K562 (cell line): Measurements from ENCODE around the gene KIAA0513. TPM values are rescaled to one million over a fixed set of nuclear protein-coding genes. Genes with fewer than 3 reads are reported as not detected.

ENCODE experiments used
- ATAC-seq: fragments of 200-7000 bp; cut with Tn5 transposase; 3 replicates; pipeline ENCODE4 v1.9.1; 2020; ENCODE audit warnings: moderate library complexity
- BruUV-seq: library from RNA; stranded (reverse); fragments of 400-500 nt; replicated peaks from 2 replicates; lab custom pipeline; 2021; lab: Mats Ljungman, UMichigan
- CTCF ChIA-PET: fragments of 300-600 bp; formaldehyde crosslinking; extraction: SDS; loops from one replicate; lab custom pipeline; 2021; ENCODE audit warnings: low intra/inter-chr PET ratio; lab: Yijun Ruan, JAX
- POLR2A ChIA-PET: fragments of 300-600, 350-650 bp; sonication (Branson Sonifier 250); formaldehyde crosslinking; extraction: SDS; loops from one replicate; lab custom pipeline; 2021; ENCODE audit warnings: antibody characterized with exemption, inconsistent platforms; lab: Yijun Ruan, JAX
- DNase-seq, 4 experiments: peaks; one replicate each; pipeline versions ENCODE4 v3.0.0 to v3.0.0-alpha.2; 2011 to 2018; ENCODE audit warnings: low spot score in 3 of 4, mixed read lengths in 3 of 4; ENCODE audit errors: extremely low read depth in 1 of 4
- FAIRE-seq: peaks from 2 replicates; lab custom pipeline; 2011; peaks lifted over from hg19 to GRCh38; lab: Jason Lieb, UNC
- H2AFZ ChIP-seq: 2 replicates; pipeline ENCODE4 v1.6.0; 2011; ENCODE audit warnings: low read depth, low read length, control low read depth, inconsistent platforms
- H3K27ac ChIP-seq: fragments of 200-600 bp; 3 replicates; pipeline ENCODE4 v1.8.0; 2011; ENCODE audit warnings: low read depth, mild to moderate bottlenecking, control low read depth, inconsistent platforms, low read length, moderate library complexity, mixed read lengths; ENCODE audit errors: extremely low read depth
- H3K27me3 ChIP-seq, 2 experiments: fragments of 300-600 bp in 1 of 2; 2 replicates in 1 of 2; 3 replicates in 1 of 2; pipeline versions ENCODE4 v1.6.0 to v1.8.0; 2011; ENCODE audit warnings: inconsistent platforms in 2 of 2, low read length in 2 of 2, mild to moderate bottlenecking in 1 of 2, mixed read lengths in 1 of 2, moderate library complexity in 1 of 2; ENCODE audit not compliant: control insufficient read depth in 2 of 2, insufficient read depth in 2 of 2
- H3K36me3 ChIP-seq: fragments of 300-600 bp; 3 replicates; pipeline ENCODE4 v1.8.0; 2011; ENCODE audit warnings: mild to moderate bottlenecking, low read length, inconsistent platforms; ENCODE audit not compliant: control insufficient read depth, insufficient read depth
- H3K4me1 ChIP-seq, 2 experiments: fragments of 200-600 bp in 1 of 2; replicated peaks in 1 of 2; 2 replicates in 1 of 2; 3 replicates in 1 of 2; pipeline versions ENCODE4 v1.5.1 to v1.8.0; 2011; ENCODE audit warnings: inconsistent platforms in 2 of 2, low read length in 2 of 2, mild to moderate bottlenecking in 1 of 2, mixed read lengths in 1 of 2, moderate library complexity in 1 of 2; ENCODE audit not compliant: control insufficient read depth in 2 of 2, insufficient read depth in 2 of 2
- H3K4me2 ChIP-seq: 2 replicates; pipeline ENCODE4 v1.6.1; 2011; ENCODE audit warnings: low read length, control low read depth, inconsistent platforms, mixed read lengths; ENCODE audit not compliant: insufficient read depth
- H3K4me3 ChIP-seq: fragments of 200-600 bp; sonication (generic), shearing (Covaris generic); 2 replicates; pipeline ENCODE4 v1.5.1; 2016; ENCODE audit warnings: control low read depth, inconsistent platforms
- H3K79me2 ChIP-seq: fragments of 200-600 bp; 3 replicates; pipeline ENCODE4 v1.8.0; 2011; ENCODE audit warnings: low read length, inconsistent platforms; ENCODE audit not compliant: control insufficient read depth, insufficient read depth
- H3K9ac ChIP-seq, 2 experiments: 2 replicates each; pipeline versions ENCODE4 v1.6.0 to v1.6.1; 2011; ENCODE audit warnings: low read depth in 2 of 2, low read length in 2 of 2, control low read depth in 1 of 2, inconsistent platforms in 1 of 2, mild to moderate bottlenecking in 1 of 2, mixed read lengths in 1 of 2; ENCODE audit not compliant: insufficient read depth in 1 of 2
- H3K9me1 ChIP-seq: one replicate; pipeline ENCODE4 v1.6.0; 2011; ENCODE audit warnings: inconsistent platforms, mild to moderate bottlenecking, low read length, moderate library complexity; ENCODE audit not compliant: control insufficient read depth, insufficient read depth
- H3K9me3 ChIP-seq: replicated peaks from 2 replicates; pipeline ENCODE4 v1.5.1; 2011; ENCODE audit warnings: low read depth, low read length, inconsistent platforms; ENCODE audit not compliant: control insufficient read depth, insufficient read depth
- H4K20me1 ChIP-seq: replicated peaks from 2 replicates; pipeline ENCODE4 v1.6.1; 2011; ENCODE audit warnings: low read length, inconsistent platforms, mixed read lengths; ENCODE audit not compliant: control insufficient read depth, insufficient read depth
- ADNP ChIP-seq: fragments of 200-800 bp; sonication (Bioruptor generic); IDR thresholded peaks from 2 replicates; pipeline ENCODE4 v1.6.1; 2016; ENCODE audit warnings: missing genetic modification characterization, missing compliant biosample characterization
- ARID3B ChIP-seq: fragments of 250-450 bp; sonication (Bioruptor Pico); IDR thresholded peaks from 2 replicates; pipeline ENCODE4 v1.4.0; 2020; ENCODE audit warnings: borderline replicate concordance
- BRCA1 ChIP-seq, 2 experiments: fragments of 450-650 bp in 1 of 2; sonication (generic) in 1 of 2; formaldehyde crosslinking in 1 of 2; IDR thresholded peaks; 2 replicates each; pipeline versions ENCODE4 v1.5.0 to v1.6.1; 2017 to 2020; ENCODE audit warnings: mild to moderate bottlenecking in 1 of 2, missing genetic modification reagents in 1 of 2
- CTBP1 ChIP-seq: fragments of 450-650 bp; IDR thresholded peaks from 2 replicates; pipeline ENCODE4 v1.6.1; 2016; ENCODE audit warnings: borderline replicate concordance
- ESRRB ChIP-seq: fragments of 250-450 bp; sonication (Bioruptor Pico); IDR thresholded peaks from 2 replicates; pipeline ENCODE4 v1.5.0; 2020; ENCODE audit warnings: mild to moderate bottlenecking, moderate library complexity, borderline replicate concordance
- FOSL1 ChIP-seq: fragments of 200-800 bp; sonication (Bioruptor generic); conservative IDR thresholded peaks from 2 replicates; pipeline ENCODE4 v1.6.1; 2016; ENCODE audit warnings: missing genetic modification characterization, missing compliant biosample characterization
- FOXP4 ChIP-seq: sonication (generic); formaldehyde crosslinking; IDR thresholded peaks from 2 replicates; pipeline ENCODE4 v1.8.0; 2022; ENCODE audit warnings: mild to moderate bottlenecking, missing genetic modification reagents, borderline replicate concordance
- HDAC8 ChIP-seq: fragments of 450-650 bp; IDR thresholded peaks from 2 replicates; pipeline ENCODE4 v1.6.1; 2016; ENCODE audit warnings: mild to moderate bottlenecking, missing genetic modification characterization, moderate library complexity, missing compliant biosample characterization
- KLF6 ChIP-seq: fragments of 250-450 bp; sonication (Bioruptor Pico); IDR thresholded peaks from 2 replicates; pipeline ENCODE4 v1.4.0; 2020; ENCODE audit warnings: mild to moderate bottlenecking, moderate library complexity, borderline replicate concordance
- MNT ChIP-seq, 2 experiments: fragments of 450-650 bp; conservative IDR thresholded peaks; 2 replicates each; pipeline ENCODE4 v1.6.1; 2017; ENCODE audit warnings: mild to moderate bottlenecking in 2 of 2, moderate library complexity in 2 of 2
- NCOA1 ChIP-seq: fragments of 450-650 bp; IDR thresholded peaks from 2 replicates; pipeline ENCODE4 v1.6.1; 2016; ENCODE audit warnings: low read depth
- NR4A1 ChIP-seq, 2 experiments: fragments of 250-450 bp in 1 of 2; fragments of 450-650 bp in 1 of 2; sonication (Bioruptor Pico) in 1 of 2; IDR thresholded peaks; 2 replicates each; pipeline versions ENCODE4 v1.4.0 to v1.6.1; 2016 to 2020; ENCODE audit warnings: mild to moderate bottlenecking in 2 of 2, missing compliant biosample characterization in 1 of 2, missing genetic modification characterization in 1 of 2, moderate library complexity in 1 of 2
- PHTF2 ChIP-seq: fragments of 250-450 bp; sonication (Bioruptor Pico); IDR thresholded peaks from 2 replicates; pipeline ENCODE4 v1.5.0; 2021; ENCODE audit warnings: mild to moderate bottlenecking
- RBM17 ChIP-seq: fragments of 200-400 bp; formaldehyde crosslinking; IDR thresholded peaks from 2 replicates; pipeline ENCODE4 v1.6.1; 2017; ENCODE audit warnings: low read depth, mild to moderate bottlenecking, low read length, borderline replicate concordance
- TCFL5 ChIP-seq: fragments of 250-450 bp; sonication (Bioruptor Pico); conservative IDR thresholded peaks from 2 replicates; pipeline ENCODE4 v1.6.1; 2021; ENCODE audit warnings: mild to moderate bottlenecking, moderate library complexity, matching md5 sums
- TEAD1 ChIP-seq, 2 experiments: fragments of 450-650 bp in 1 of 2; sonication (generic) in 1 of 2; formaldehyde crosslinking; IDR thresholded peaks; 2 replicates each; pipeline versions ENCODE4 v1.4.0 to v1.8.0; 2020 to 2022; ENCODE audit warnings: mild to moderate bottlenecking in 2 of 2, missing genetic modification reagents in 1 of 2
- ZFX ChIP-seq: sonication (generic); formaldehyde crosslinking; IDR thresholded peaks from 2 replicates; pipeline ENCODE4 v1.8.0; 2022; ENCODE audit warnings: mild to moderate bottlenecking, missing genetic modification reagents, moderate library complexity
- ZNF75A ChIP-seq: fragments of 450-650 bp; formaldehyde crosslinking; IDR thresholded peaks from 2 replicates; pipeline ENCODE4 v1.4.0; 2020; ENCODE audit warnings: mild to moderate bottlenecking
- WGBS: fragments of 100-300 bp; shearing (Covaris generic); methylation state at CpG from one replicate; pipeline ENCODE4 v1.1.6; 2016; ENCODE audit warnings: low coverage, mixed read lengths; ENCODE audit not compliant: insufficient coverage; ENCODE audit errors: missing lambda C conversion rate; 5-methylcytosine and 5-hydroxymethylcytosine counted together
- in situ Hi-C: fragments of 300-500 bp; cut with MboI; formaldehyde crosslinking; loops from 4 replicates; pipeline ENCODE4 v1.15.0; 2018; ENCODE audit warnings: inconsistent platforms, mixed read lengths
- intact Hi-C: fragments of 100-400 bp; cut with micrococcal nuclease; formaldehyde crosslinking; loops from 2 replicates; pipeline ENCODE4 v1.14.2; 2022
- polyA plus RNA-seq, 8 experiments: library from polyadenylated mRNA; depleted of rRNA in 4 of 8; stranded (reverse) in 5 of 8; unstranded in 3 of 8; fragments of >200 nt; fragmentation: Nextera tagmentation in 2 of 8; fragmentation: Illumina TruSeq in 1 of 8; extraction: Ambion mirVana in 2 of 8; extraction: Trizol in 1 of 8; gene quantifications; 2 replicates each; pipeline versions ENCODE4 v1.2.1 to v1.2.3, GENCODE V29; 2011 to 2014; ENCODE audit warnings: inconsistent platforms in 1 of 8, missing spikeins in 1 of 8
- total RNA-seq, 7 experiments: library from RNA; depleted of rRNA in 6 of 7; stranded (reverse); fragments of >200 nt in 6 of 7; fragmentation: Illumina TruSeq in 2 of 7; extraction: Trizol in 2 of 7; gene quantifications; 2 replicates each; pipeline versions ENCODE4 v1.2.1 to v1.2.3, GENCODE V29; 2011 to 2021; ENCODE audit warnings: low replicate concordance in 1 of 7

Gene KIAA0513
- total and polyA plus RNA-seq, 9 of the 15 experiments (the other 6 are each of a cell fraction or from before 2014, with no cell fraction given), result 0.18 to 13.7 (median 10.2) TPM

- H3K27ac ChIP-seq, result no peak overlapping the region
- peaks cover 14% of the 10 kb centered on the region for H4K20me1 ChIP-seq
- CTCF ChIA-PET, result no interaction called here
- no peaks in the 10 kb centered on the region for H3K9me3 ChIP-seq
- no peaks in the 10 kb centered on the region for H3K27me3 ChIP-seq
- POLR2A ChIA-PET, result interaction anchor here (0.8 kb wide), 1 partner anchor 52 kb away, joined by 6 read pairs; the partner anchor contains the start of gene ZDHHC7
- in situ Hi-C loops, result no loop called here
- no peak for DNase-seq
- H2AFZ ChIP-seq, result no peak overlapping the region
- no peaks in the 10 kb centered on the region for H3K79me2 ChIP-seq
- H3K9ac ChIP-seq, result peak overlapping the region in 1 of 2 experiments; percentile 74; a peak in 2 of 4 replicates
- no peak overlapping the region for H3K4me3 ChIP-seq
- H3K36me3 ChIP-seq, result peaks cover 22% of the 10 kb centered on the region; the same call in 2 of the 3 replicates
- intact Hi-C loops, result no loop called here
- no peak for FAIRE-seq
- no peaks in the 10 kb centered on the region for H3K9me1 ChIP-seq
- no TSS peak for BruUV-seq
- peak; percentile 59 for ATAC-seq
- WGBS, result 64% methylated on average over 10 of the region's 11 CpGs
- H3K4me2 ChIP-seq, result no peak overlapping the region
- H3K4me1 ChIP-seq, result peaks cover 5 to 6% of the 10 kb centered on the region in 2 experiments; a peak in 4 of 5 replicates
- TF ChIP-seq FOSL1 (tag) (0 out of 2 replicates have a peak, but pooled peaks have one; percentile 29), FOXP4 (CRISPR knock-in tag) (no peak), ZNF75A (CRISPR knock-in tag) (no peak), MNT (conservative IDR thresholded peaks at IDR 0.05) (no peak), TCFL5 (CRISPR knock-in tag) (no peak), KLF6 (CRISPR knock-in tag) (no peak), TEAD1 (CRISPR knock-in tag; IDR thresholded peaks at IDR 0.05) (no peak), NCOA1 (no peak), CTBP1 (0 out of 2 replicates have a peak, but pooled peaks have one; percentile 12), NR4A1 (CRISPR knock-in tag; IDR thresholded peaks at IDR 0.05) (no peak), NR4A1 (tag; IDR thresholded peaks at IDR 0.05) (no peak), ADNP (tag) (no peak), HDAC8 (tag) (no peak), RBM17 (no peak), BRCA1 (IDR thresholded peaks at IDR 0.05) (no peak), BRCA1 (CRISPR knock-in tag; IDR thresholded peaks at IDR 0.05) (0 out of 2 replicates have a peak, but pooled peaks have one; percentile 18), PHTF2 (no peak), ESRRB (no peak), ARID3B (CRISPR knock-in tag) (no peak), ZFX (no peak)
These were observed 35.2 kb downstream of the KIAA0513 start for GRCh38 chr16:85062845-85063244.
